Right renal pelvis (tissue), 4 donors: Measurements from ENCODE around the gene GINS1. TPM values are rescaled to one million over a fixed set of nuclear protein-coding genes. Genes with fewer than 3 reads are reported as not detected.

Experiments used
- DNase-seq, 4 donors: peaks; one replicate each; pipeline ENCODE4 v3.0.0-alpha.2; 2013; ENCODE audit warnings: low read depth in 4 of 4, low spot score in 3 of 4, missing footprints in 1 of 4
- polyA plus RNA-seq, 4 donors: library from polyadenylated mRNA; unstranded; fragments of 120-200 nt; gene quantifications; one replicate each; pipeline ENCODE4 v1.2.1, GENCODE V29; 2013; ENCODE audit not compliant: insufficient read length in 4 of 4

GINS1 gene
- polyA plus RNA-seq, 4 donors: 17.2 to 22.4 (median 21.0) TPM

GRCh38 chr20:25490656-25491445, 83.4 kb downstream of the GINS1 start:
- DNase-seq: no peak

- no peak for DNase-seq
These were observed 84.1 kb downstream of the GINS1 start for GRCh38 chr20:25491446-25492038.

- DNase-seq: no peak
These were observed 85.7 kb downstream of the GINS1 start for GRCh38 chr20:25493137-25493536.

GRCh38 chr20:25493748-25494505, 86.5 kb downstream of the GINS1 start:
- no peak for DNase-seq

- DNase-seq: no peak
These were observed 87.2 kb downstream of the GINS1 start for GRCh38 chr20:25494506-25495188.

- DNase-seq: no peak
These were observed 87.8 kb downstream of the GINS1 start for GRCh38 chr20:25495189-25495824.

GRCh38 chr20:25496165-25496967, 88.9 kb downstream of the GINS1 start:
- DNase-seq: no peak

- DNase-seq: no peak
These were observed 89.5 kb downstream of the GINS1 start for GRCh38 chr20:25496968-25497401.

- DNase-seq: no peak
These were observed 90.3 kb downstream of the GINS1 start for GRCh38 chr20:25497586-25498279.

Other genes starting within 250 kb of the GINS1 start
- gene ENTPD6, start 212.0 kb upstream of the GINS1 start, polyA plus RNA-seq: 10 to 100 TPM; 39.5 to 47.1 (median 41.3) TPM
- gene PYGB, start 159.6 kb upstream of the GINS1 start, polyA plus RNA-seq: 10 to 100 TPM; 43.4 to 49.5 (median 47.8) TPM
- 10 to 100 TPM; 51.8 to 66.4 (median 59.3) TPM for gene ABHD12, start 16.8 kb upstream of the GINS1 start, polyA plus RNA-seq
- 10 to 100 TPM; 35.5 to 45.0 (median 40.0) TPM for gene NINL, start 177.9 kb downstream of the GINS1 start, polyA plus RNA-seq
- 1 to 10 TPM; 5.0 to 7.7 (median 7.4) TPM for gene NANP, start 216.3 kb downstream of the GINS1 start, polyA plus RNA-seq